ENCODE results near the gene PHTF2. TPM values are rescaled to one million over a fixed set of nuclear protein-coding genes. Genes with fewer than 3 reads are reported as not detected.

PHTF2 gene
- total RNA-seq, 5 donors from 2014 or later (not counting 1 experiment from before 2014, with no cell fraction given), result 19.7 to 35.8 (median 28.0) TPM

- H3K4me1 Mint-ChIP-seq, result peaks cover 39 to 48% (median 44%) of the 10 kb centered on the region in 3 donors
- Histone ChIP-seq H3K4me1 (ENCODE audit: control insufficient read depth in 1 of 2, extremely low read depth in 1 of 2, insufficient read depth in 2 of 2, low read length in 2 of 2) (peaks cover 0 to 15% of the 10 kb centered on the region in 2 experiments), H3K27ac (ENCODE audit: low read length) (no peak overlapping the region), H3K4me3 (ENCODE audit: control insufficient read depth in 1 of 2, extremely low read depth in 1 of 2, low read length in 1 of 2) (no peak overlapping the region), H3K36me3 (ENCODE audit: control insufficient read depth in 2 of 2, extremely low read depth in 1 of 2, insufficient read depth in 1 of 2, low read length in 1 of 2) (peaks cover 3 to 7% of the 10 kb centered on the region in 2 donors), H3K9me3 (no peaks in the 10 kb centered on the region), H3K27me3 (replicated peaks in 1 of 2; ENCODE audit: control insufficient read depth in 2 of 2, extremely low read depth in 1 of 2, insufficient read depth in 2 of 2, low read length in 1 of 2) (peaks cover 0 to 3% of the 10 kb centered on the region in 2 experiments)
- H3K36me3 Mint-ChIP-seq, result peaks cover 50% of the 10 kb centered on the region
- DNase-seq (no peak), ATAC-seq (replicated peaks in 1 of 4) (no peak)
- ChIA-PET CTCF (no interaction called here), POLR2A (no interaction called here)
- H3K4me3 Mint-ChIP-seq, result no peak overlapping the region
- H3K27ac Mint-ChIP-seq, result no peak overlapping the region
- peaks cover 15 to 50% (median 23%) of the 10 kb centered on the region in 3 donors for H3K9me3 Mint-ChIP-seq
- no CpG with 5 or more reads among the region's 3 CpGs for WGBS (ENCODE audit: insufficient coverage)
- no peaks in the 10 kb centered on the region for H3K27me3 Mint-ChIP-seq
Observed at GRCh38 chr7:77825131-77825530, 26.6 kb downstream of the PHTF2 start.

- no peak overlapping the region for H3K27ac ChIP-seq (ENCODE audit: low read length)
- DNase-seq (no peak), ATAC-seq (replicated peaks in 1 of 4) (no peak)
- H3K4me1 ChIP-seq (ENCODE audit: control insufficient read depth in 1 of 2, extremely low read depth in 1 of 2, insufficient read depth in 2 of 2, low read length in 2 of 2), result peaks cover 0 to 14% of the 10 kb centered on the region in 2 experiments
- Mint-ChIP-seq H3K4me3 (no peak overlapping the region), H3K4me1 (peaks cover 49 to 58% (median 51%) of the 10 kb centered on the region in 3 donors), H3K27me3 (no peaks in the 10 kb centered on the region), H3K36me3 (peaks cover 38% of the 10 kb centered on the region), H3K9me3 (peaks cover 14 to 39% (median 15%) of the 10 kb centered on the region in 3 donors), H3K27ac (peak overlapping the region; percentile 0 to 74)
- CTCF ChIA-PET, result no interaction called here
- POLR2A ChIA-PET, result no interaction called here
- no peaks in the 10 kb centered on the region for H3K9me3 ChIP-seq
- H3K27me3 ChIP-seq (replicated peaks in 1 of 2; ENCODE audit: control insufficient read depth in 2 of 2, extremely low read depth in 1 of 2, insufficient read depth in 2 of 2, low read length in 1 of 2), result peaks cover 0 to 3% of the 10 kb centered on the region in 2 experiments
- no CpG with 5 or more reads among the region's 2 CpGs for WGBS (ENCODE audit: insufficient coverage)
- no peak overlapping the region for H3K4me3 ChIP-seq (ENCODE audit: control insufficient read depth in 1 of 2, extremely low read depth in 1 of 2, low read length in 1 of 2)
- peaks cover 0 to under 1% of the 10 kb centered on the region in 2 donors for H3K36me3 ChIP-seq (ENCODE audit: control insufficient read depth in 2 of 2, extremely low read depth in 1 of 2, insufficient read depth in 1 of 2, low read length in 1 of 2)
Observed at GRCh38 chr7:77826300-77826699, 27.7 kb downstream of the PHTF2 start.

GRCh38 chr7:77827999-77828398 lies 29.4 kb downstream of the PHTF2 start:
- Mint-ChIP-seq H3K4me1 (peaks cover 53 to 64% (median 56%) of the 10 kb centered on the region in 3 donors), H3K36me3 (peaks cover 26% of the 10 kb centered on the region), H3K4me3 (no peak overlapping the region), H3K9me3 (peaks cover 10 to 31% (median 10%) of the 10 kb centered on the region in 3 donors), H3K27ac (no peak overlapping the region), H3K27me3 (no peaks in the 10 kb centered on the region)
- Histone ChIP-seq H3K4me1 (ENCODE audit: control insufficient read depth in 1 of 2, extremely low read depth in 1 of 2, insufficient read depth in 2 of 2, low read length in 2 of 2) (peaks cover 0 to 9% of the 10 kb centered on the region in 2 experiments), H3K36me3 (ENCODE audit: control insufficient read depth in 2 of 2, extremely low read depth in 1 of 2, insufficient read depth in 1 of 2, low read length in 1 of 2) (no peaks in the 10 kb centered on the region), H3K9me3 (no peaks in the 10 kb centered on the region), H3K27ac (ENCODE audit: low read length) (no peak overlapping the region), H3K4me3 (ENCODE audit: control insufficient read depth in 1 of 2, extremely low read depth in 1 of 2, low read length in 1 of 2) (no peak overlapping the region), H3K27me3 (replicated peaks in 1 of 2; ENCODE audit: control insufficient read depth in 2 of 2, extremely low read depth in 1 of 2, insufficient read depth in 2 of 2, low read length in 1 of 2) (no peaks in the 10 kb centered on the region)
- ATAC-seq (replicated peaks in 1 of 4), result no peak
- no peak for DNase-seq
- ChIA-PET POLR2A (no interaction called here), CTCF (no interaction called here)
- no CpG with 5 or more reads among the region's 2 CpGs for WGBS (ENCODE audit: insufficient coverage)

GRCh38 chr7:77830649-77831355 lies 32.2 kb downstream of the PHTF2 start:
- POLR2A ChIA-PET, result interaction anchor here in 1 of 2 donors (0.6 kb wide), 1 partner anchor 11 kb away, joined by 3 read pairs; no protein-coding TSS in a partner anchor
- ATAC-seq (replicated peaks in 1 of 4) (no peak), DNase-seq (no peak)
- H3K27ac ChIP-seq (ENCODE audit: low read length), result no peak overlapping the region
- H3K27me3 ChIP-seq (replicated peaks in 1 of 2; ENCODE audit: control insufficient read depth in 2 of 2, extremely low read depth in 1 of 2, insufficient read depth in 2 of 2, low read length in 1 of 2), result no peaks in the 10 kb centered on the region
- peak overlapping the region; percentile 59 to 63 for H3K27ac Mint-ChIP-seq
- CTCF ChIA-PET, result no interaction called here
- WGBS (ENCODE audit: insufficient coverage), result 81% methylated on average over 3 of the region's 8 CpGs
- peak overlapping the region in 1 of 3 donors; percentile 66 for H3K4me3 Mint-ChIP-seq
- H3K36me3 Mint-ChIP-seq, result peaks cover 8% of the 10 kb centered on the region
- H3K4me3 ChIP-seq (ENCODE audit: control insufficient read depth in 1 of 2, extremely low read depth in 1 of 2, low read length in 1 of 2), result no peak overlapping the region
- peaks cover 7 to 9% of the 10 kb centered on the region in 2 experiments for H3K4me1 ChIP-seq (ENCODE audit: control insufficient read depth in 1 of 2, extremely low read depth in 1 of 2, insufficient read depth in 2 of 2, low read length in 2 of 2)
- no peaks in the 10 kb centered on the region for H3K9me3 ChIP-seq
- H3K36me3 ChIP-seq (ENCODE audit: control insufficient read depth in 2 of 2, extremely low read depth in 1 of 2, insufficient read depth in 1 of 2, low read length in 1 of 2), result no peaks in the 10 kb centered on the region
- H3K4me1 Mint-ChIP-seq, result peaks cover 54 to 68% (median 62%) of the 10 kb centered on the region in 3 donors
- no peaks in the 10 kb centered on the region for H3K27me3 Mint-ChIP-seq
- peaks cover 0 to 12% (median 6%) of the 10 kb centered on the region in 3 donors for H3K9me3 Mint-ChIP-seq

GRCh38 chr7:77831481-77831880 lies 32.9 kb downstream of the PHTF2 start:
- peak overlapping the region; percentile 59 to 63 for H3K27ac Mint-ChIP-seq
- DNase-seq, result peak in 1 of 35 experiments; percentile 10
- peaks cover 5% of the 10 kb centered on the region for H3K36me3 Mint-ChIP-seq
- H3K4me1 Mint-ChIP-seq, result peaks cover 51 to 67% (median 60%) of the 10 kb centered on the region in 3 donors
- Histone ChIP-seq H3K27ac (ENCODE audit: low read length) (peak overlapping the region; percentile 35), H3K4me1 (ENCODE audit: control insufficient read depth in 1 of 2, extremely low read depth in 1 of 2, insufficient read depth in 2 of 2, low read length in 2 of 2) (peaks cover 7 to 9% of the 10 kb centered on the region in 2 experiments), H3K4me3 (ENCODE audit: control insufficient read depth in 1 of 2, extremely low read depth in 1 of 2, low read length in 1 of 2) (peak overlapping the region in 1 of 2 donors; percentile 3), H3K36me3 (ENCODE audit: control insufficient read depth in 2 of 2, extremely low read depth in 1 of 2, insufficient read depth in 1 of 2, low read length in 1 of 2) (peaks cover 1 to 3% of the 10 kb centered on the region in 2 donors), H3K9me3 (no peaks in the 10 kb centered on the region), H3K27me3 (replicated peaks in 1 of 2; ENCODE audit: control insufficient read depth in 2 of 2, extremely low read depth in 1 of 2, insufficient read depth in 2 of 2, low read length in 1 of 2) (no peaks in the 10 kb centered on the region)
- POLR2A ChIA-PET, result interaction anchor here in 1 of 2 donors (0.7 kb wide), 1 partner anchor 33 kb away, joined by 5 read pairs; the partner anchor contains the start of genes PHTF2 and TMEM60
- peak overlapping the region in 1 of 3 donors; percentile 66 for H3K4me3 Mint-ChIP-seq
- ATAC-seq (replicated peaks in 1 of 4), result peak in 2 of 4 experiments; percentile 16 to 40
- H3K27me3 Mint-ChIP-seq, result no peaks in the 10 kb centered on the region
- WGBS (ENCODE audit: insufficient coverage), result 64% methylated on average over 3 of the region's 7 CpGs
- CTCF ChIA-PET, result interaction anchor here in 1 of 2 donors (0.7 kb wide), 1 partner anchor 16 kb away, joined by 3 read pairs; no protein-coding TSS in a partner anchor
- peaks cover 0 to 5% (median 2%) of the 10 kb centered on the region in 3 donors for H3K9me3 Mint-ChIP-seq

- peak overlapping the region; percentile 59 to 63 for H3K27ac Mint-ChIP-seq
- H3K4me1 Mint-ChIP-seq, result peaks cover 47 to 64% (median 55%) of the 10 kb centered on the region in 3 donors
Observed at GRCh38 chr7:77831953-77832352, 33.4 kb downstream of the PHTF2 start.

More at GRCh38 chr7:77831953-77832352, 33.4 kb downstream of the PHTF2 start:
- peak overlapping the region in 1 of 2 donors; percentile 3 for H3K4me3 ChIP-seq (ENCODE audit: control insufficient read depth in 1 of 2, extremely low read depth in 1 of 2, low read length in 1 of 2)
- Mint-ChIP-seq H3K9me3 (peaks cover 0 to under 1% (median 0%) of the 10 kb centered on the region in 3 donors), H3K36me3 (peaks cover under 1% of the 10 kb centered on the region), H3K27me3 (no peaks in the 10 kb centered on the region), H3K4me3 (peak overlapping the region in 1 of 3 donors; percentile 66)
- peaks cover 2 to 3% of the 10 kb centered on the region in 2 donors for H3K36me3 ChIP-seq (ENCODE audit: control insufficient read depth in 2 of 2, extremely low read depth in 1 of 2, insufficient read depth in 1 of 2, low read length in 1 of 2)
- ATAC-seq (replicated peaks in 1 of 4) (no peak), DNase-seq (no peak)
- peak overlapping the region; percentile 35 for H3K27ac ChIP-seq (ENCODE audit: low read length)
- H3K27me3 ChIP-seq (replicated peaks in 1 of 2; ENCODE audit: control insufficient read depth in 2 of 2, extremely low read depth in 1 of 2, insufficient read depth in 2 of 2, low read length in 1 of 2), result no peaks in the 10 kb centered on the region
- peaks cover 7 to 9% of the 10 kb centered on the region in 2 experiments for H3K4me1 ChIP-seq (ENCODE audit: control insufficient read depth in 1 of 2, extremely low read depth in 1 of 2, insufficient read depth in 2 of 2, low read length in 2 of 2)
- ChIA-PET POLR2A (interaction anchor here (0.6 to 0.7 kb wide), 2 partner anchors 33 to 133 kb away, joined by 3 to 5 read pairs; partner anchors contain the start of genes PHTF2 (in 1 of the 2) and TMEM60 (in 1 of the 2)), CTCF (interaction anchor here in 1 of 2 donors (0.7 kb wide), 1 partner anchor 17 kb away, joined by 3 read pairs; no protein-coding TSS in a partner anchor)
- WGBS (ENCODE audit: insufficient coverage), result no CpG with 5 or more reads among the region's 1 CpG
- no peaks in the 10 kb centered on the region for H3K9me3 ChIP-seq
